NCI-H146 (cell line): Measurements from ENCODE around the gene NF2.
"Not testable (repeated sequence)": the region's sequence is repeated elsewhere in the genome, so short reads cannot be mapped to it uniquely, and the experiment has no call there.

Experiments used
- DNase-seq: peaks from one replicate; lab custom pipeline; 2025; lab: John Stamatoyannopoulos, UW

Gene NF2

DNA sequence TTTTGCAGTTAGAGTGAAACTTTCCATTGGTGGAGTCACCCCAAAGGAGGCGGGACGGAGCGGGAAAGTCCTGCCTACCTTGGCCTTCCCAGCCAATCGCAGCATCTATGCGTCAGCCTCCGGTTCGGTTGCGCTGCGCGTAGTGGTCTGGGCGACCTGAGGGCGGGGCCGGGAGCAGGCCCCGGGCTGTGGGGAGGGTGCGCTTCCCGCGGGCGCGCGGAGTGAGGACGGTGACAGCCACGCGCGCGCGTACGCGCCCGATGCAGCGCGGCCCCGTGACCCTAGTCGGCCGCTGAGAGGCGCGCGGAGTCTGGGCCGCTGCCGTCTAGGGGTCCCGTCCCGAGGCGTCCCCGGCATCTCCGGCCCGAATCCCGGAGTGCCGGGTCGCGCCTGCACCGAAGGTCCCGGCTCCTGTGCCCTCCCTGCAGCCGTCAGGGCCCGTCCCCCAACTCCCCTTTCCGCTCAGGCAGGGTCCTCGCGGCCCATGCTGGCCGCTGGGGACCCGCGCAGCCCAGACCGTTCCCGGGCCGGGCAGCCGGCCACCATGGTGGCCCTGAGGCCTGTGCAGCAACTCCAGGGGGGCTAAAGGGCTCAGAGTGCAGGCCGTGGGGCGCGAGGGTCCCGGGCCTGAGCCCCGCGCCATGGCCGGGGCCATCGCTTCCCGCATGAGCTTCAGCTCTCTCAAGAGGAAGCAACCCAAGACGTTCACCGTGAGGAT lies at the start of gene NF2:
TSS of gene NF2 (plus strand) at position 276 of the 718 bp plus-strand sequence. CDS start at position 642, 366 bp downstream.
- peak; percentile 97 for DNase-seq

DNA sequence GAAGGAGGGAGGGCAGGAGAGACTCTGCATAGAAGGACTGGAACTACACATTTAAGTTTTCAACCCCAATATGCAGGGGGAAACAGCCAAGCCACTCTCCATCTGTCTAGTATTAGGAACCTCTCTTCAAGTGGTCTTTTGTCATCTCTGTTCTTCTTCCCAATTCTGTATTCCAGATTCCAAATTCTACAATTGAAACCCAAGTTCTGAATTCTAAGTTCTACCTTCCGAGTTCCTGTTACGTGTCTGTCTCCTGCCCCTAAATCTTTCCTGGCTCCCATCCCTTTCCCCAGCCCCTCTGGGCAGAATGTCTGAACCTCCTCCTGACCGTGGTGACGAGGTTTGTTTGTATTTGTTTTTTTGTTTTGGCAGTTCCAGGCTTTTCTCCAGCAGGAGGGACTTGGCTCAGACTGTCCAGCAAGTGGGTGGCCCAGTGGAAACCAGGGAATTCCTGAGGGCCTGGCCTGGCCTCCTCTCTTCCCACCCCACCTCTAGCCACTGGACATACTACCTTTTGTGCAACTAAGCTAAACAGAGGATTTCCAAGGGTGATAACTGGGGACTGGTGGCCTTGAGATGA lies 48.3 kb upstream of the NF2 start:
- no peak for DNase-seq

DNA sequence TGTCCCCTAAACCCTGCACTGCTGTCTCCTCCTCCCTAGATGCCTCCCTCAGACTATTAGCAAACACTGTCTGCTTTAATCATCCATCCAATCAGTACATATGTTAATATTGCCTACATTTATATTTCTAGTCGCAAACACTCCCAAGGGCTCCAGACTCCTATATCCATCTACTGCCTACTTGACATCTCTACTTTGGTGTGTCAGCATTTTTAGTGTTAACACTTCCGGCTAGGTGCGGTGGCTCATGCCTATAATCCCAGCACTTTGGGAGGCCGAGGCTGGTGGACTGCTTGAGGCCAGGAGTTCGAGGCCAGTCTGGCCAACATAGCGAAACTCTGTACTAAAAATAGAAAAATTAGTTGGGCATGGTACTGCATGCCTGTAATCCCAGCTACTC lies 44.4 kb upstream of the NF2 start:
- no peak for DNase-seq

DNA sequence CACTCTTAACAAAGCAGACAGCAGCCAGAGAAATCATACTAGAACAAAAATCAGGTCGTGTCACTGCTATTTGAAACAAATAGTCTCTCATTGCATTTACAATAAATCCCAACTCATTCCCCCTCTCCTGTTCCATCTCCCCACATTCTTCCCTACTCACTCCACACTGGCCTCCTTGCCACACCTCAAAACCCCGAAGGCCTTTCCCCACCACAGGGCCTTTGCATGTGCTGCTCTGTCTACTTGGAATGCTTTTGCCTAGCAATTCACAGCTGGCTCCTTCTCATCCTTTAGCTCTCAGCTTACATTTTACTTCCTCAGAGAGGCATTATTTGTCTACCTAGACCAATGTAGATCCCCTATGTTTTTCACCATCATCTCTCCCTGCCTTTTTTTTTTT lies 43.6 kb upstream of the NF2 start:
- DNase-seq: no peak

DNA sequence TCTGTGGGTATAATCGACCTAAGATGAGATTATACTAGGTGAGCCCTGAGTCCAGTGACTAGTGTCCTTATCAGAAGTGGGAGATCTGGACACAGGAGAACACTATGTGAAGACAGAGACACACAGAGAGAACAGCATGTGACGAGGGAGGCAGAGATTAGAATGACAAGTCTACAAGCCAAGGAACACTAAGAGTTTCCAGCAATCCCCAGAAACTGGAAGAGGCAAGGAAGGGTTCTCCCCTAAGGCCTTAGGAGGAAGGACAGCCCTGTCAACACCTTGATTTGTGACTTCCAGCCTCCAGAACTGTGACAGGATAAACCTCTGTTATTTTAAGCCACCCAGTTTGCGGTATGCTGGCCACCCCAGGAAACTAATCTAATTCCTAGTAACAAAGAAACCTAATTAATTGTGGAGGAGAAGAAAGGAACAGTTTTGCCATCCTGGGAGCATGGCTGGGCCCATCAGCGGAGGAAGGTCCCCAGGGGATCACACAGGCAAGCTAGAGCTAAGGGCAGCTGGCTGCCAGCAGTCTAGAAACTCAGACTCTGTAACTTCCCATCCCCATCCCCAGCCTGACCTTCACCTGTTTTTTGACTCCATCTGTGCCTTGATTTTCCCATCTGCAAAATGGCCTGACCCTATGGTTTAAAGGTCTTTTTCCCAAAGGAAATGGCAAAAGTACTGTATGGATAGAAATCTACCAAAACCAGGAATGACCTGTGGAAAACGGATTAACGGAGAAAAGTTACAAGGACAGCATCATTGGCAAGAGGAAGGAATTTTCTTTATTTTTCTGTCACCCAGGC lies 39.6 kb upstream of the NF2 start:
- no peak for DNase-seq

DNA sequence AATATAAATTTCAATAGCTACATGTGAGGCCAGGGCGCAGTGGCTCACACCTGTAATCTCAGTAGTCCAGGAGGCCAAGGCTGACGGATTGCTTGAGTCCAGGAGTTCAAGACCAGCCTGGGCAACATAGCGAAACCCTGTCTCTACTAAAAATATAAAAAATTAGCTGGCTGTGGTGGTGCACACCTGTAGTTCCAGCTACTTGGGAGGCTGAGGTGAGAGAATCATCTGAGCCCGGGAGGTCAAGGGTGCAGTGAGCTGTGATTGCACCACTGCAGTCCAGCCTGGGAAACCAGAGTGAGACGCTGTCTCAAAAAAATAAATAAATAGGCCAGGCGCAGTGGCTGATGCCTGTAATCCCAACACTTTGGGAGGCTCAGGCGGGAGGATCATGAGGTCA lies 36.9 kb upstream of the NF2 start:
- DNase-seq: not testable (repeated sequence)

DNA sequence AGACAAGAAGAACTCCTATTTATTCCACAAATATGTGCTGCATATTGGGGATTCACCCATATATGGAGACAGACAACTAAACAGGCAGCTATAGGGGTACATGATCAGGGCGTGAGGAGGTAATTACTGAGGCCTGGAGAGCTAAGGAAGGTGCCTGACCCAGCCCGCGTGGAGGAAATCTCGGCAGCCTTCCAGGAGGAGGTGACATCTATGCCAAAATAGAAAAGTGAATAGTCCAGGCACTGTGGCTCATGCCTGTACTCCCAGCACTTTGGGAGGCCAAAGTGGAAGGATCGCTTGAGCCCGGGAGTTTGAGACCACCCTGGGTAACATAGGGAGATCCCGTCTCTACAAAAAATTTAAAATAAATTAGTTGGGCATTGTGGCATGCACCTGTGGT lies 36.1 kb upstream of the NF2 start:
- DNase-seq: no peak

DNA sequence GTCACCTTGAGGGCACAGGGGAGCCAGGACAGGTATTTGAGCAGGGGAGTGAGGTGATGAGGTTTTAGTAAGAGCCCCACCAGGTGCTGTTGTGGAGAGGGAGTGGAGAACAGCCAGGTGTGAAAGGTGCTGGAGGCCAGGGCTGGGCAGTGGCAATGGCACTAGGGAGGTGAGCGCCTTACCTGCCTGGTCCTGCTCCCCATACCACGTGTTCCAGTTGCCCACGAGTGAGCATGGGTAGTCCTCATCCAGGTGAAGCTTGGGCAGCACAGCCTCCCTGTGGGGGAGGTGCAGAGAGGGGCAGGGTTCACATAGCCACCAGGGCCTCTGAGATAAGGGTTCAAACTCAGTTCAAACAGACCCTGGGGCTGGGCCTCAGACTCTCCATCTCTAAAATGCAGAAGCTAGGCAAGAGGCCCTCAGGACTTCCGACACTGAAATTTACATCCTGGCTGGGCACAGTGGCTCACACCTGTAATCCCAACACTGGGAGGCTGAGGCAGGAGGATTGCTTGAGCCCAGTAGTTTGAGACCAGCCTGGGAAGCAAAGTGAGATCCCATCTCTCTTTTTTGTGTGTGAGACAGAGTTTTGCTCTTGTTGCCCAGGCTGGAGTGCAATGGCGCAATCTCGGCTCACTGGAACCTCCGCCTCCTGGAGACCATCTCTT lies 34.3 kb upstream of the NF2 start:
- no peak for DNase-seq

DNA sequence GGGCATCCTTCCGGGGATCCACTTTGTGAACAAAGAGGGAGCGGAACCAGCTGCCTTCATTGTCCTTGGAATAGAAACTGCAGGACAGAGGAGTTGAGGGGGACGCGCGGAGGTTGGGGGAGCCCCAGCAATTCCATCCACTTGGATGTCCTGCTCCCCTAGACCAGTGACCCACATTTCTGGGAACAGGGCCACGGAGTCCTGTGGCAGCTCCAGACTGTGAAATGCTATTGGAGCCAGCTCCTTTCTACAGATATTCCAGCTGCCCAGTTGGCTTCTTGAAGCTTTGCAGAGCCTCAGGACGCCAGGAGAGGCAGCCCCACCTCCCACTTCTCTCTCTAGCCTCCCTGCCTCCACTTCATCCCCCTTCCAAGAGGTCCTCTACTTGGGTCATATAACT lies 33.0 kb upstream of the NF2 start:
- DNase-seq: no peak

DNA sequence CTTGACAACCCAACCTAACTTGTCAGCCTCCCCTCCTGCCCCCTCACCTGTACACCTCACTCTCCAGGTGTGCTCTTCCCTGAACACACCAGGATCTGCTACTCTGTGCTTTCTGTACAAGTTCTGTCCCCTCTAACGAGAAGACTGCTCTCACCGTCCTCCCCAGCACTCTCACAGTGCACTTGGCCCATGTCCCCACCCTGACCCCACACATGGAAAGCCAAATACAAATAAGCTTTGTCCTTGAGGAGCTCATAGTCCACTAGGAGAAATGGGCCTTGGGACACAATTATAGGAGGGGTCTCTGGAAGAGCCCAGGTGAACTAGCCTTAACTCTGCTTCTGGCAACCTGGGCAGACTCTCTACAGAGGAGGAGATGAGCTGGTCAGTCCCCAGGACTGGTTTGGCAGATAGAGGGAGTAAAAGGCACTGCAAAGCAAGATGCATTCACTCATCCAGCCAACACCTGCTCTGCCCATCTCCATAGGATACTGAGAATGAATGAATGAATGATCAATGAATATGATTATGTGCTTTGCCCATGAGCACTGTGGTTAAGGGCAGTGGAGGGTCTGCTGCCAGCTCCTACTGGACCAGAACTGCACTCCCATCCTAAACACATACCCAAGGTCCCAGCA lies 32.4 kb upstream of the NF2 start:
- DNase-seq: no peak

DNA sequence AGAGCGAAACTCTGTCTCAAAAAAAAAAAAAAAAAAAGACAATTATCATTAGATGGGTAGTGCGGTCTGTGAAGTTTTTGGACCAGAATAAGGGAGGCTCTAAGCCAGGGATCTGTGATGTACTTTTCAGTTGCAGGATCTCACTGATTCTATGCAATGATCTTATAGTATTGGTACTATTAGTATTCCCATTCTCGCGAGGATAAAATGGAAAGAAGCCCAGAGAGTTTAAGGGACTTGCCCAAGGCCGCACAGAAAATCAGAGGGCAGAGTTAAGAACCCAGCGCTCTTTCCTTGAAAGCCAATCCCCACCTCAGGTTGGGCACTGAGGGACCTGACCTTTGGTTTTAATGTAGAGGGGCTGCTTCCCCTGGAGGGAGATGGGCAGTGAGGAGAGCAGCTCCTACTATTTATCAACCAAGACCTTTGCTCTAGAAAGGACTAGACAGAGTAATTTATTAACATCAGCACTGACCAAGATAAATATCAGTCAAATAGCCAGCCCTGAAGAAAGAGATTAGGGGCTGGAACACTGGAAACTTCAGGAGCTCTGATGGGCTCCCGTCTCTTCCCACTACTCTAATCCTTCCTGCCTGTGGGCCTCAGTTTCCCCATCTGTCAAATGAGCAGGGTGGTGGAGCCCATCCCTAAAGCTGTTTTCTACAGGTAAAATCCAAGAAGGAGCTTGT lies 28.5 kb upstream of the NF2 start:
- DNase-seq: no peak

DNA sequence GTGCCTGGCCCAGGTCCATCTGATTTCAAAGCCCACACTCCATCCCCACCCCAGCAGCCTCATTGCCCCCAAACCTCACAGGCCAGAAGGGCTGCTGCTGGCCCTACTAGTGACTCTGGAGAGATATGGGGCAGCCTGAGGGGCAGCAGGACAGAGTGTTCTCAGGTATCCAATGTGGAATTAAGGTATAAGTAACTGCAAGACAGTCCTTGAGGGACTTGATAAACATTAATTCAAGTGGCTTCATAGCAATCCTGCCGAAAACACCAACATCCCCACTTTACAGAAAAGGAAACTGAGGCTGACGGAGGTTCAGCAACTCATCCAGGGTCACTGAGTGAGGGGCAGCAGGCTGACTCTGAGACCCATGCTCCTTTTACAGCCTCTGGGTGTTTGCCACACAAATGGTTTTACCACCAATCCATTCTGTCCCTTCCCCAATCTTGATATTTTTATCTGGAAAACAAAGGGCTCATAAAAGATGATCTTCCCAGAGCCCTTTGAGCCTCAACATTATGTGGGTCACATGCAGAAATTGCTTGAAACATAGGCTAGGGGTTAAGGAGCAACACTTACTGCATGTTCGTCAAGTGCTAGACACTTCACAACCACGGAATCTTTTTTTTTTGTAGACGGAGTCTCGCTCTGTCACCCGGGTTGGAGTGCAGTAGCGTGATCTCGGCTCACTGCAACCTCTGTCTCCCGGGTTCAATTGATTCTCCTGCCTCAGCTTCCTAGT lies 24.8 kb upstream of the NF2 start:
- DNase-seq: no peak

DNA sequence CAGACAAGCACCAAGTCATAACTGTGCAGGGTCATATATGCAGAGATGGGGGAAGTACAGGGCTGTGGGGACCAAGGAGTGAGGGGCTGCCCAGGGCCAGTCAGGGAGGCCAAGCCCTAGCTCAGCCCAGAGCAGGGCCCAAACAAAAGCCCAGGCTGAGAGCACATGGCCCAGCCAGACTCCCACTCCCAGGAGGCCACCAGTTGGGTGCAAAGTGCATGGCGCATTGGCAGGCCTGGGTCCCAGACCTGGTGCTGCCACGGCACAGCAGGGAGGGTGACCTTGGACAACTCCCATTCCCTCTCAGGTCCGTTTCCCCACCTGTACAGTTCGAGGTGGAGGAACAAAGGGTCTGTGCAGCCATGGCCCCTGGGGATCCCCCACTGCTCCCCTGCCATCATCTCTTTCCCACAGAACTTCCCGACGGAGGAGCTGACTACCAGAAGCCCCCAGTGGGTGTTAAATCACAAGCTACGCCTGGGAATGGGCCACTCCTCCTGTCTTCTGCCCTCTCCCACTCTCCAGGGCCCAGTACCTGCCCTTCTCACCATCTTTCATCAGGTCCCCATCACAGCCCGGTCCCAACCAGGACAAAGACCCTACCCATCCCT lies 23.1 kb upstream of the NF2 start:
- DNase-seq: peak; percentile 51

DNA sequence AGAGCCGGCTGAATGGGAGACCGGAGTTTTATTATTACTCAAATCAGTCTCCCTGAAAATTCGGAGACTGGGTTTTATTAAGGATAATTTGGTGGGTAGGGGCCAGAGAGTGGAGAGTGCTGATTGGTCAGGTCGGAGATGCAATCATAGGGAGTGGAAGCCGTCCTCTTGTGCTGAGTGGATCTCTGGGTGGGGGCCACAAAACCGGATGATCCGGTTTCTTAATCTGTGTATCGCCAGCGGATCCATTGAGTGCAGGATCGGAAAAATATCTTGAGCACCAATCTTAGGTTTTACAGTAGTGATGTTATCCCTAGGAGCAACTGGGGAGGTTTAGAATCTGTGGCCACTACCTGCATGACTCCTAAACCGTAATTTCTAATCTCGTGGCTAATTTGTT lies 21.6 kb upstream of the NF2 start:
- peak; percentile 67 for DNase-seq

DNA sequence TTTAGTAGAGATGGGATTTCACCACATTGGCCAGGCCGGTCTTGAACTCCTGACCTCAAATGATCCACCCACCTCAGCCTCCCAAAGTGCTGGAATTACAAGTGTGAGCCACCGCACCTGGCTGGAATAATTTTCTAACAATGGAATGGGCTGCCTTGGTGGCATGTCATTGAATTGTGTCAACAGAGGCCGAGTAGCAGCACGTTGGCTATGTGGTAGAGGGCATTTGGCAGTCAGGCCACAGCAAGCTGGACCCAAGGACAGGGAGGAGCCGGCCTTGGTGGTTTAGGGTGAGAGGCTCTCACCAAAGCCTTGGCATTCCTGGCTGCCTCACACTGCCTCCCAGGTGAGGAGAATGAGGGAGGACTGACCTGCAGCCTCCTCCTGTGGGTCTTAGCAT lies 18.5 kb upstream of the NF2 start:
- no peak for DNase-seq

DNA sequence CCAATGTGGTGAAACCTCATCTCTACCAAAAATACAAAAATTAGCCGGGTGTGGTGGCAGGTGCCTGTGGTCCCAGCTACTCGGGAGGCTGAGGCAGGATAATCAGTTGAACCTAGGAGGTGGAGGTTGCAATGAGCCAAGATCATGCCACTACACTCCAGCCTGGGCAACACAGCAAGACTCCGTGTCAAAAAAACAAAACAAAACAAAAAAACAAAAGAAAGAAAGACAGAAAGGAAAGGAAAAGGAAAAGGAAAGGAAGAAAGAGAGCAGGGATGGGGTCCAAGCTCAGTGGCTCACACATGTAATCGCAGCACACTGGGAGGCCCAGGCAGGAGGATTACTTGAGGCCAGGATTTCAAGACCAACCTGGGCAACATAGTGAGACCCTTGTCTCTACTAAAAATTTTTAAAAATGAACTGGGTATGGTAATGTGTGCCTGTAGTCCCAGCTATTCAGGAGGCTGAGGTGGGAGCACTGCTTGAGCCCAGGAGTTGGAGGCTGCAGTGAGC lies 17.2 kb upstream of the NF2 start:
- DNase-seq: not testable (repeated sequence)

DNA sequence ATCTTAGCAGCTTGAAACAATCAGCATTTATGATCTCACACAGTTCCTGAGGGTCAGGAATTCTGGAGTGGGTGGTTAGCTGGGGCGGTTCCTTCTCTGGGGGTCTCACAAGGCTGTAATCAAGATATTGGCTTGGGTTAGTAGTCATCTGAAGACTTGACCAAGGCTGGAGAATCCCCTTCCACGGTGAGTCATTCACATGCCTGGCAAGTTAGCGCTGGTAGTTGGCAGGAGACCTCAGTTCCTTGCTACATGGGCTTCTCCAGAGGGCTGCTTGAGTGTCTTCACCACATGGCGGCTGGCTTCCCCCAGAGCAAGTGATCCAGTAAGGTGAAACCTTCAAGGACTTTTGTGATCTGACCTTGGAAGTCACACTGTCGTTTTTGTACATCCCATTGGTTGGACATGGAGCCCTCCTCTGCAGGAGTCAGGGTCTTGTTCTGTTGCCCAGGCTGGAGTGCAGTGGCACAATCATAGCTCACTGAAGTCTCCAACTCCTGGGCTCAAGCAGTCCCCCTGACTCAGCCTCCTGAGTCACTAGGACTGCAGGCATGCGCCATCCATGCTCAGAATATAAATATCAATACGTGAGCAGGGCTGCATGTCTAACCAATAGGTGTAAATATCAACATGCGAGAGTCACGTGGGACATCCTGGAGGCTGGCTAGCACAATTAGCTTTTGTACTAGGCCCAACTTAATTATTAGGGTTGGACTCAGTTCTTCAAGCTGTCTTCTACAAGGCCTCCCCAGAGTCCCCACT lies 15.3 kb upstream of the NF2 start:
- no peak for DNase-seq

DNA sequence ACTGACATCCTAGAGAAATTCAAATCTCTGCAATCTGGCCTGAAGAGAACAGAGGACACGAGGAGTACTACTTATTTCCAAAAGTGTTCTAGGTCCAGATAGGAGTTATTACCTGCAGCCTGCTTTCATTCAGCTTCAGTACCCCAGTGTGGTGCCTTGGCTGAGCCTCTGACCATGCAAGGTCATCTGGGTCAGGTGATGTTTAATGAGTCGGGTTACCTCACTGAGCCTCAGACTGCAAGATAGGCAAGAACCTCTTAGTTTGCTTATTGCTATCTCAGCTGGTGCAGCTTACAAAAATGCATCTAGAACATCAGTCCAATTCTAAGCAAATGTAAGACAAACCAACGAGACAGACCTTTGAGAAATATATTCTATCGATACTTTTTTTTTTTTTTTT lies 9.5 kb upstream of the NF2 start:
- DNase-seq: no peak

DNA sequence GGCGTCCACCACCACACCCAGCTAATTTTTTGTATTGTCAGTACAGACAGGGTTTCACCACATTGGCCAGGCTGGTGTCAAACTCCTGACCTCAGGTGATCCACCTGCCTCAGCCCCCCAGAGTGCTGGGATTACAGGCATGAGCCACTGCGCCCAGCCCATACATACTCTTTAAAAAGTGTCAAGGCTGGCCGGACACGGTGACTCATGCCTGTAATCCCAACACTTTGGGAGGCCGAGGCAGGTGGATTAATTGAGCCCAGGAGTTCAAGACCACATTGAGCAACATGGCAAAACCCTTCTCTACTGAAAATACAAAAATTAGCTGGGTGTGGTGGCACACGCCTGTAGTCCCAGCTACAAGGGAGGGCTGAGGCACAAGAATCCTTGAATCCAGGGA lies 9.0 kb upstream of the NF2 start:
- DNase-seq: not testable (repeated sequence)
